Astrocyte of the spinal cord (primary cell): ENCODE results near the gene TRAK1.

Source experiments
- DNase-seq: peaks from one replicate; pipeline ENCODE4 v3.0.0; 2011; ENCODE audit warnings: low read depth, low spot score
- H3K4me3 ChIP-seq: 2 replicates; pipeline ENCODE4 v1.5.1; 2011; ENCODE audit warnings: low read depth, mild to moderate bottlenecking, low read length, moderate library complexity
- in situ Hi-C: cut with HindIII; loops from 2 replicates; pipeline ENCODE4 v1.10.0; 2017; ENCODE audit warnings: low sequenced_read_pairs
- TF ChIP-seq, protein P1 (sequence below): IDR thresholded peaks from 2 replicates; pipeline ENCODE4 v1.5.1; 2012; ENCODE audit warnings: low read depth, mild to moderate bottlenecking, low read length, inconsistent platforms

Gene TRAK1

DNA sequence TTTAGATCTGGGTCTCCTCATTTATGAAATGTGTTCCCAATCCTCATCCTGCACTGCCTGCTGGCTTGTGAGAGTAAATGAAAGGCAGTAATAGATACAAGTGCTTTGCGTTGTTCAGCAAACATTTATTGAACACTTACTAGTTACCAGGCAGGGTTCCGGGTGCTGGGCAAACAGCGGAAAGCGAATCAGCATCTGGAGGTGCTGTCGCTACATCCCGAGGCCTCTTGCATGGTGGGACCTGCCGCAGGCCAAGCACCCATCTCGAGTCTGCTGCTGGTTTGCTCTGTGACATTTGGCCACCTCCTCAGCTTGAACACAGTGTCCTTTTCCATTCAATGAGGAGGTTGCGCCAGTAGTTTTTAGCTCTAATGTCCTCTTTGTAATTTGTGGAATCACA is 24.8 kb downstream of the TRAK1 start:
- TF ChIP-seq, protein P1, sequence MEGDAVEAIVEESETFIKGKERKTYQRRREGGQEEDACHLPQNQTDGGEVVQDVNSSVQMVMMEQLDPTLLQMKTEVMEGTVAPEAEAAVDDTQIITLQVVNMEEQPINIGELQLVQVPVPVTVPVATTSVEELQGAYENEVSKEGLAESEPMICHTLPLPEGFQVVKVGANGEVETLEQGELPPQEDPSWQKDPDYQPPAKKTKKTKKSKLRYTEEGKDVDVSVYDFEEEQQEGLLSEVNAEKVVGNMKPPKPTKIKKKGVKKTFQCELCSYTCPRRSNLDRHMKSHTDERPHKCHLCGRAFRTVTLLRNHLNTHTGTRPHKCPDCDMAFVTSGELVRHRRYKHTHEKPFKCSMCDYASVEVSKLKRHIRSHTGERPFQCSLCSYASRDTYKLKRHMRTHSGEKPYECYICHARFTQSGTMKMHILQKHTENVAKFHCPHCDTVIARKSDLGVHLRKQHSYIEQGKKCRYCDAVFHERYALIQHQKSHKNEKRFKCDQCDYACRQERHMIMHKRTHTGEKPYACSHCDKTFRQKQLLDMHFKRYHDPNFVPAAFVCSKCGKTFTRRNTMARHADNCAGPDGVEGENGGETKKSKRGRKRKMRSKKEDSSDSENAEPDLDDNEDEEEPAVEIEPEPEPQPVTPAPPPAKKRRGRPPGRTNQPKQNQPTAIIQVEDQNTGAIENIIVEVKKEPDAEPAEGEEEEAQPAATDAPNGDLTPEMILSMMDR = no peak
- in situ Hi-C loops = no loop called here
- no peak for DNase-seq
- no peak overlapping the region for H3K4me3 ChIP-seq

DNA sequence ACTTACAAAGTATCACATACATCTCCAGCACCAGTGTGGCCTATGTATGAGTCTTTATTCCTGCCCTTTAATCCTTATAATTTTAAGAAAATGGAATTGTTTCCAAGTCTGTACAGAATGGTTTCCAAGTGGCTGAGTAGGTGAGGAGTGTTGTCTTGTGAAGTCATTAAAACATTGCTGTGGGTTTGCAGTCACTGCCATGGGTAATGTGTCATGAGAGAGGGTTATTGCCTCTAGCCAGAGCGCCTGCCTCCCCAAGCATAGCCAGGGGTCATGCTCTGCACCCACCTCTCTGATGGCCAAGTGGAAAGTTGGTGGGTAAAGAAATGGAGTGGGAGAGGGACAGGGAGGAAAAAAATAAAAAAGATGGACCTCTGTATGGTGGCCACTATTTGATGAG is 25.3 kb downstream of the TRAK1 start:
- TF ChIP-seq, protein P1 = no peak
- no peak overlapping the region for H3K4me3 ChIP-seq
- no peak for DNase-seq
- in situ Hi-C loops = no loop called here

DNA sequence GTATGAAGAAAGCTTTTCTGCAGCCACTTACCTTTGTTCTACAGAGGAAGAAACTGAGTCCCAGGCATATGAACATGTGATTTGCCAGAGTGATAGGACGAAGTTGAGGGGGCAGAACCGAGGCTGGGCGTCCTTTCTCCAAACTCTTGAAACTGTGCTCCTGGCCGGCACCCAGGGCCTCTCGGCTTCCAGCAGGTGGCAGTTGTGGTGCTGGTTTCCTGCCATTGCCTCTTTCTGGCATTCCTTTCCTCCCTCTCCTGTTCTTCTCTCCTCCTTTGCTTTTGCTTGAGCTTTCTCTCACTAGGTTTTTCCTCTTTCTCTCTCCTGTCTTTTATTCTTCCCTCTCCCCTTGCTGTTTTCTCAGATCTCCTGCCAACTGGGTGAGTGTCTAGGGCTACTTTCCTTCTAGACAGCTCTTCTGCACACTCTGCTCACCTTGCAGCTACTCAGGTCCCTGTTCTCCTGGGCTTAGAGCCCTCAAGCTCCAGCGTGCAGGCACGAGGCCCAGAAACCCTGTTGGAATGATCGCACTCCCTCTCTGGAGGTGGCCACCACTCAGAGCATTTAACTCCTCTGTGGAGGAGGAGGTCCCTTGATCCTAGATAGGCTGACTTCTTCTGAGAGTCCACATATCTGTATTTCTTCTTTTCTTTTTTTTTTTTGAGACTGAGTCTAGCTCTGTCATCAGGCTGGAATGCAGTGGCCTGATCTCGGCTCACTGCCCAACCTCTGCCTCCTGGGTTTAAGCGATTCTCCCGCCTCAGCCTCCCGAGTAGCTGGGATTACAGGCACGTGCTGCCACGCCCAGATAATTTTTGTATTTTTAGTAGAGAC is 26.2 kb downstream of the TRAK1 start:
- TF ChIP-seq, protein P1 = peak; percentile 63
- DNase-seq = peak; percentile 85
- no peak overlapping the region for H3K4me3 ChIP-seq
- in situ Hi-C loops = no loop called here

DNA sequence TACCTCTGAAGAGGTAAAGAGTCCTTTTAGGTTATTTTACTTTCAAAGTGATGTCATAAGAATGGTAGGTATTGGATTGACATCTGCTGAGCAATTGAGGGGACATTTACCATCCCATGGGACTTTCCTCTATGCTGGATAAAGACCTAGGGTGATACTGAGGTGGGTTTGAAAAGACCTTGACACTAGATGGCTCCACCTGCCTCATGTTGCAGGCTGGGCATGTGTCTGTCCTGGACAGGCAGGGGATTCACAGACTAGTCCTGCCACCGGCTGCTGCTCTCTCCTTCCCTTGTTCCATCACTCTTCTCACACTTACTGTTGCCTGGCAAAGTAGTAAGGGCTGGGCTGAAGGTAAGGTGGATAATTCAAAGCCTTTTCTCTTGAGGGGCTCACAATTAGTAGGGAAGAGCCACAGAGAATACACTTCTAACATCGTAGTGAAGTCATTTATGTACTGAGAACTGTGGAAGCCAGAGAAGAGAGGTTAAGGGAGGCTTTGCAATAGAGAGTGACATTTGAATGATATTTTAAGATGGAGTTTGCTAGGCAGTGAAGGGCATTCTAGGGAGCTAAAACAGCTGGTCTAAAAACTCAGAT is 27.7 kb downstream of the TRAK1 start:
- in situ Hi-C loops = no loop called here
- TF ChIP-seq, protein P1 = peak; percentile 54
- no peak overlapping the region for H3K4me3 ChIP-seq
- DNase-seq = peak; percentile 50

DNA sequence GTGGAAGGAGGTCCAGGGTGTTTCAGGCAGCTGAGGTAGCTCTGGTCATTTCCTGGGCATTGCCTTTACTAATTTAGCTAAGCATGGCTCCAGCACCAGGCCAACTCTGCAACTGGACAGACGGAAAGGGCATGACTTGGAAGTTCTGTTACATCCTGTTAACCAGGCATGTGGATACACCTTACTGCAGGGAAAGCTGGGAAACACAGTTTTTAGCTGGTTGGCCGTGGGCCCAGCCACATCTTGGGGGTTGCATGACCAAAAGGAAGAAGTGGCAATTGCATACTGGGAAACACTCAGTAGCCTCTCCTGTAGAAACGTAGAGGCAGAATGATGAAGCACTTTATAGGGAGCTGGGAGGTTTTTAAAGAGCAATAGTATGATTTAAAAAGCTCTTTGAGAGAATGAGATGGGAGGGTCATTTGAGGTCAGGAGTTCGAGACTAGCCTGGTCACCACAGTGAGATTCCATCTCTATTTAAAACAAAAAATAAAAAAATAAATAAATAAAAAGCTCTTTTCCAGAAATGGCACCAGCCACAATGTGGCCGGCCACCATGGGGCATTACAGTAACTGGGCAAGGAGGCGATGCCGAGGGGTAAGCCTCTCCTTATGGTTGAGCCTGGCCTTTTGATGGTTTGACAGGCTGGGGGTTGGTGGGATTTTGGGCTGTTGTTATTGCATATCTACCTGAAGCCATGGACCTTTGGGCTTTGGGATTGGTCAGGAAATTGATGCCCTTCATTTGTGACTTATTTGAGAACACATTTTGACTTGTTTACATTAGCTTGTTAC is 28.6 kb downstream of the TRAK1 start:
- no peak overlapping the region for H3K4me3 ChIP-seq
- TF ChIP-seq, protein P1 = no peak
- DNase-seq = peak; percentile 31
- in situ Hi-C loops = no loop called here

DNA sequence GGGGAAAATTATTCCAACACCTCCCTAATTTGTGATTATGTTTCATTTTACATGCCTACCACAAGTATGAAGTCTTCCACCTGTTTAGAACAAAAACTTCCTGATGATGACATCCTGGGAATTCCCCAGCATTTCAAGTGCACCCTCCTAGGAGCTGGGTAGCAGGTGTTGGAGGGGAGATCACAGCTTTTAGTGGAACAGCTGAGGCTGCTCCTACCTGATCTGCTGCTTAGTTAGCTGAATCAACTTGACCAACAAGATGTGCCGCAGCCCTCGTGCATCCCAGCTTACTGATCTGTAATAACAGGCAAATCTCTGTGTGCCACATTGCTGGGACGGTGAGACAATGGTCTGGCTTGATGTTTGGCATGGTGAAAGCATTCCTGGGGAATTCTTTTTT is 29.7 kb downstream of the TRAK1 start:
- in situ Hi-C loops = no loop called here
- H3K4me3 ChIP-seq = no peak overlapping the region
- DNase-seq = no peak
- TF ChIP-seq, protein P1 = no peak
